GM21528 (cell line): ENCODE measurements around the gene HRAS.

Source experiments
- ATAC-seq: cut with Tn5 transposase; IDR thresholded peaks from one replicate; pipeline ENCODE4 v1.9.1; 2021; ENCODE audit warnings: mild to moderate bottlenecking, moderate library complexity; ENCODE audit not compliant: unreplicated experiment, low FRiP score

The HRAS gene

DNA sequence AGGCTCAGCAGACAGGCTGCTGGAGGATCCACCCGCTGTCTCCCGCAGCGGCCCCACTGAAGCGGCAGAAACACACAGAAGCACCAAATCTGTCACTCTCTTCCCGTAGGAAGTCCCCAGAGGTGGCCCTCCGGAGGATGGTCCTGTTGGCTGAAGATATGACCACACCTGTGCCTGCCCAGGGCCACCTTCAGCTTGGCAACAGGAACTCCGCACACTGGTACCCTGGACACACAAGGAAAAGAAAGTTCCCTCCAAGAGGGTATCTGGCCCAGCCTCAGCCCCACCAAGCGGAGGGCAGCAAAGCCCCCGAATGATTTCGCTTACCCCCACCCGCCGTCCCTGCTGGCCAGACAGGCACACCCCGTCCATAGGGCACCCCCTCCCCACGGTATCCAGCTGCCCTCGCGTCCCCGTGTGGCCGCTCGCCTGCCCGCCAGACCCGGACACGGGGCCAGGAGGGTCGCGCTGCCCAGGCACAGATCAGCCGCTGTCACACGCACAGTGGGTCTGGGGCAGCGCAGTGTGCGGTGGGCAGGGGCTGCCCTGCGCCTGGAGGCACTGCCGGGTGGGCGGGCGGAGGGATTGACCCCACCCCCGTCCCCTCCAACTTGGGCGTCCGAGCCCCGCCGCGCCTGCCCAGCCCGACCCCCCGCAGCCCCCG is 32.4 kb upstream of the HRAS start:
- no peak for ATAC-seq

GRCh38 chr11:567011-567628 is 31.7 kb upstream of the HRAS start:
- ATAC-seq, result no peak

DNA sequence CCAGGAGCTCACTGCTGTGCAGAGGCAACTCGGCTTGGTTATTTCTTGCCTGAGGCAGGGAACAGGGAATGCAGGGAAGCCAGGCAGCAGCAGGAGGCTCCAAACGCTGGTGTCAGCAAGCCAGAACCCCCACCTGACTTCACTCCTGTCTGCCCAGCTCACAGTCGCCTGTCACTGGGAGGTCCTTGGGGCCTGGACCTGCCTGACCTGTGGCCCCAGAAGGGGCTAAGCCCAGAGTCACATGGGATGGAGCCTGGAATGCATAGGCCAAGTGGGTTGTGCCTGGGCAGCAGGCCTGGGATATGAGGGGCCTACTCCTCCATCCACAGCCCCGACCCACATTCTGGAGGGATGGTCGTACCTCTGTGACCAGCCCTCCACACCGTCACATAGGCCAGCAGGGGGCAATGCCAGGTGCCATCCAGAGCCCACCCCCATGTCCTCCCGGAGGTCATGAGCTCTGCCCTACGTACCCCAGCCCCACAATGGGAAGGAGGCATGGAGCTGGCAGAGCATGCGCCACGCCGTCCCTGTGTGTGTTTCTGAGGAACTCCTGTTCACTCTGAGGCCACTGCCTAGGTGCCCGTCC is 30.6 kb upstream of the HRAS start:
- ATAC-seq, result no peak

- ATAC-seq, result no peak
Measured at GRCh38 chr11:563812-564578, 28.6 kb upstream of the HRAS start.

GRCh38 chr11:563066-563811 is 27.9 kb upstream of the HRAS start:
- ATAC-seq, result no peak

- no peak for ATAC-seq
Measured at GRCh38 chr11:562046-562645, 26.8 kb upstream of the HRAS start.

DNA sequence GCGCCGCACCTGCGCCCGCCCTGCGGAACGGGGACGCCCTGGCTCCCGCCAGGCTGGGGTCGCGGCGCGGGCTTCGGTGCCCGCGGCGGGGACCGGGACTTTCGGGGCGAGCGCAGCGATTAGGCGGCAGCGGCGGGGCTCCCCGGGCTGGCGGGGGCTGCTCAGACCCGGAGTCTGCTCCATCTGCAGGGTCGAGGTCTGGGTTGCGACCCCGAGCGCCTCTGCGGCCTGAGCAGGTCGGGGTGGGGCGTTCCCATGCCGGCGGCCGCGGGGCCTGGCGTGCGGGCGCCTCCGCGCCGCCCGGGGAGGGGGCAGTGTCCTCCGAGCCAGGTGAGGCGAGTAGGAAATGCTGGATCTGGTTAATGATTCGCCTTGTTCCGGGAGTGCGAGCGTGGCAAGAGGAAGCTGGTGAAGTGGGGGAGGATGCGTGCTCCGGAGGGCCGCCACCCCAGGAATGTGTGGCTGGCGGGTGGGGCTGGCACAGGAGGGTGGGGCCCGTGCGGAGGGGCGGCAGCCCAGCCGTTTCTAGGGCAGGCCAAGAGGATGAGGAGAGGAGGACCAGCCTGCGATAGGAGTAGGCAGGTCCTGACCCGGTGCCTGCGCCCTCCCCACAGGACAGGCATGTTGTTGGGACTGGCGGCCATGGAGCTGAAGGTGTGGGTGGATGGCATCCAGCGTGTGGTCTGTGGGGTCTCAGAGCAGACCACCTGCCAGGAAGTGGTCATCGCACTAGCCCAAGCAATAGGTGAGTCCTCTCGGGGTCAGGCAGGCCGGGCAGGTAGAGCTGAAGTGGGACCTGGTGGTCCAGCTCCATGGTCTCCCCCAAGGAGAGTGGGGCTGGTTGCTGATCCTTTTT is 26.0 kb upstream of the HRAS start:
- peak; percentile 23 for ATAC-seq

GRCh38 chr11:560305-561147 is 25.1 kb upstream of the HRAS start, which contains the start of the genes LMNTD2 and RASSF7:
Gene LMNTD2 (minus strand): TSS chr11:560738. CDS start chr11:560716, 22 bp downstream.
Gene RASSF7 (plus strand): TSS chr11:560970. CDS start chr11:561769, 799 bp downstream.
- ATAC-seq, result peak; percentile 57

GRCh38 chr11:559712-560304 is 24.4 kb upstream of the HRAS start:
- ATAC-seq, result no peak

- ATAC-seq, result no peak
Measured at GRCh38 chr11:559020-559620, 23.7 kb upstream of the HRAS start.

DNA sequence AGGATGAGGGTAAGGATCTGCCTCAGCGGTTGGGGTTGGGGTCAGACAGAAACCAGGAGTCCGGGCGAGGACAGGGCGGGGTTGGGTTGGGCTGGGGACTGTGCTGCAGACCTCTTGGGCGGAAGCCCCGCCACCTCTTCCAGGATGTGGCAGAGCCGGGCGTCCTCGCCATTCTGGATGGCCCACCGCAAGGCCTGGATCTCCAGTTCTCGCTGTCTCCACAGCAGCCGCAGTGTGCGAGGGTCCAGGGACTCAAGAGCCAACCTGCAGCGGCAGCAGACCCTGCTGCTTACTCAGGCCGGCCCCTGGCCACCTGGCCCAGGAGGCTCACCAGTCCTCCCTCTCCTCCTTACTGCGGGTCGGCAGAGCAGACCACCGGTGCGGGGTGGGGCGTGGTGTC is 23.1 kb upstream of the HRAS start:
- no peak for ATAC-seq

- ATAC-seq, result no peak
Measured at GRCh38 chr11:557328-558132, 22.2 kb upstream of the HRAS start.

DNA sequence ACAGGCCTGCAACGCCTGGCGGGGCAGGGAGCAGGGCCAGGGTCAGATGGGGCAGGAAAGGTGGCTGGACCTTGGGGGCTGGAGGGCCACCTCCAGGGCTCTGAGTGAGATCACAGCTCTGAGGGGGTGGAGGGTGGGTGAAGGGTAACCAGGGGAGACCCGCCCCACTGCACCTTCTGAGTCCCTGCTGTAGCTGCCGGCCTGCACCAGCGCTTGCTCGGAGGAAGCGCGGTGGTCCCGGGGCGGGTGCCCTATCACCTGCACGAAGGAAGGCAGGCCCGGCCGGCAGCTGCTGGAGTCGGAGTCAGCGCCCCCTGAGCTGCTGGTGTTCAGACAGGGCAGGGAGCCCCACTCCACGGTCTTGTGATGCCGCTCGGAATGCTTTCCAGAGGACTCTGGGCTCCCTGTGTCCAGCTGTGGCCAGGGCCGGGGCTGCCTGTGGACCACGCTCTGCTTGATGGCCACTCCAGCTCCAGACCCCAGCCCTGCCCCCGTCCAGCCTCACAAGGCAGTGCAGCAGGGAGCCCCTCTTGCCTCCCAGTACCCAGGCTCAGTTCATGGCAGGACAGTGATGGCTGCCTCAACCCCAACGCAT is 21.4 kb upstream of the HRAS start:
- no peak for ATAC-seq

DNA sequence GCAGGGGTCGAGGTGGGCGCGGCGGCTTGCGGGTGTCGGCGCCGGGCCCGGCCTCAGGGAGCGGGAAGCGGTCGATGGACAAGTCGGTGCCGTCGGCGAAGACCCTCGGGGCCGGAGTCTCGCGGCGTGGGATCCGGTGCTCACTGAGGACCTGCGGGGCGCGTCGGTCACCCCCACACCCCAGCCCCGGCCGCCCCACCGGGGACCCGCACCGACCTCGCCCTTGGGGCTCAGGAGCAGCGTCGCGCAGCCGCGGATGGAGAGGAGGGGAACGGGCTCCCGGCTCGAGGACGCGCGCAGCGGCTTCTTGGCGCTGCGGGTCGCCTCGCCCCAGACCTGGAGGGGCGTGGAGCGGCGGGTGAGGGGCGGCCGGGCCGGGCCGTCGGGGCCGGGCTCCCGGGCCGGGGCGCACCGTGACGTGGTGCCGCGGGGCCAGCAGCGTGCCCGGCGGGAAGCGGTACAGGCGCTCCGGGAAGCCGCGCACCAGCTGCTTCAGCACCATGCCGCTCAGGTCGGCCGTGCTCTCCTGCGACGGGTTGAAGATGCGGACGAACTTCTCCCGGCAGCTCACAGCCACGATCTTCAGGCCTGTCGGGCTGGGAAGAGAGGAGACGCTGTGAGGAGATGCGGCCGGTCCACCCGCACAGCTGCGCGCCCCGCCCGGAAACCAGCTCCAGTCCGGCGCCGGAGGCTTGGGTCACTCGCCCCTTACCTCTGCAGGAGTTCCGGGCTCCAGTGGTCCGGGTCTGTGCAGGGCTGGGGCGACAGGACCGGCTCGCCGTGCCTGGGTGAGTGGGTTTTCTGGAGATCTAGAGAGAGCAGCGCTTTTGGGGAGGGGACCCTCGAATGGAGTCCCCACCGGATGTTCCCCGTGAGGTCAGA is 20.6 kb upstream of the HRAS start:
- ATAC-seq, result no peak

DNA sequence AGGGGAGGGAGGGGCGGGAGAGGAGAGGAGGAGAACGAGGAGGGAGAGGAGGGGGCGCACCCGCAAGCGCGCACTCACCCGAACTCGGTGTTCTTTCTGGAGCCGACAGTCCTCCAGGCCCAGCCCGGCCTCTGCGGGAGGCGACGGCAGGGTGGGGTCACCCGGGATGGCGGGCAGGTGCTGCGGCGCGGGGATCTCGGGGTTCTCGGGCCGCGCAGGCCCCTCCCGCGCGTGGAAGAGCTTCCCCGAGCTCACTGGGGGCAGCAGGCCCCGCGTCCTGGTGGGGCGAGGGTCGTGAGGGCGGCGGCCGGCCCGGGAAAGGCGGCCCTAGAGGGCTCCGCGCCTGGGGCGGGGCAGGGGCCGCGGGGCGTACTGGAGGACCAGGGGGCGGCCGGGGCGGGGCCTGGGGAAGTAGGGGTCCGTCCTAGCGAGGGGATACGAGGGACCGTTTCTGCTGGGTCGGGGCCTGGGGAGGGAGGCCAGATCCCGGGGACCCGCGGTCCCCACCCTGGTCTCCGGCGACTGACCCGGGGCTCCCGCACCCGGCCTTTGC is 19.9 kb upstream of the HRAS start:
- ATAC-seq, result no peak
